Adrenal gland (tissue), 12 donors: ENCODE measurements around the gene SETBP1. TPM values are rescaled to one million over a fixed set of nuclear protein-coding genes. Genes with fewer than 3 reads are reported as not detected.

ENCODE experiments used
- DNase-seq, 7 donors: peaks; one replicate each; pipeline ENCODE4 v3.0.0-alpha.2; 2019 to 2020
- H3K27ac ChIP-seq, 5 donors: fragments of 200-600 bp; sonication (generic) in 4 of 5; 1 replicate in 3 of 5; 2 replicates in 2 of 5; pipeline versions ENCODE4 v1.5.1 to v1.8.0; 2016 to 2020; ENCODE audit warnings: mild to moderate bottlenecking in 1 of 5
- H3K27me3 ChIP-seq: fragments of 200-600 bp; 2 replicates; pipeline ENCODE4 v1.8.0; 2021
- H3K36me3 ChIP-seq, 2 donors: fragments of 200-600 bp; replicated peaks in 1 of 2; 1 replicate in 1 of 2; 2 replicates in 1 of 2; pipeline versions ENCODE4 v1.5.1 to v1.8.0; 2018 to 2022
- H3K4me1 ChIP-seq, 2 donors: fragments of 200-600 bp; replicated peaks in 1 of 2; 1 replicate in 1 of 2; 2 replicates in 1 of 2; pipeline versions ENCODE4 v1.5.1 to v1.8.0; 2018 to 2021
- H3K4me3 ChIP-seq, 4 donors: fragments of 200-600 bp; sonication (generic) in 3 of 4; one replicate each; pipeline ENCODE4 v1.5.1; 2016 to 2018
- H3K9me3 ChIP-seq, 3 donors: fragments of 200-600 bp; sonication (generic) in 1 of 3; replicated peaks in 1 of 3; 1 replicate in 2 of 3; 2 replicates in 1 of 3; pipeline versions ENCODE4 v1.5.1 to v1.8.0; 2016 to 2021
- CTCF ChIP-seq, 6 experiments: fragments of 450-650 bp in 4 of 6; fragments of 200-600 bp in 2 of 6; sonication (generic) in 1 of 6; IDR thresholded peaks; 1 replicate in 5 of 6; 2 replicates in 1 of 6; pipeline versions ENCODE4 v1.5.1 to v1.8.0; 2016 to 2021; ENCODE audit warnings: antibody characterized with exemption in 6 of 6, mild to moderate bottlenecking in 2 of 6, moderate library complexity in 1 of 6
- POLR2A ChIP-seq, 2 donors: fragments of 450-650 bp; IDR thresholded peaks; one replicate each; pipeline ENCODE4 v1.6.1; 2017; ENCODE audit warnings: antibody characterized with exemption in 2 of 2, mild to moderate bottlenecking in 2 of 2, moderate library complexity in 1 of 2
- WGBS, 4 donors: extraction: QIAGEN DNeasy Blood & Tissue Kit in 2 of 4; methylation state at CpG; one replicate each; pipeline versions ENCODE4 v1.1.5 to v1.1.7; 2013 to 2017; 5-methylcytosine and 5-hydroxymethylcytosine counted together
- intact Hi-C, 2 donors: fragments of 100-400 bp; cut with DNase I; formaldehyde crosslinking; loops; one replicate each; pipeline versions ENCODE4 v1.14.1 to v1.15.0; 2022 to 2023
- polyA plus RNA-seq, 3 donors: library from polyadenylated mRNA; stranded (reverse); fragments of 200-250 nt in 2 of 3; fragments of 350-450 nt in 1 of 3; fragmentation: Illumina TruSeq in 1 of 3; extraction: RNeasy Lipid Tissue Mini Kit (QIAGEN cat#74804) in 1 of 3; gene quantifications; one replicate each; pipeline ENCODE4 v1.2.3, GENCODE V29; 2013 to 2014
- total RNA-seq, 9 donors: library from RNA; depleted of rRNA in 4 of 9; stranded (reverse); fragments of >200 nt in 4 of 9; fragments of 120-200 nt in 1 of 9; fragmentation: NEBNext Ultra II Directional in 1 of 9; extraction: Animal tissue kit (Norgen Biotek cat#: 25700) in 1 of 9; gene quantifications; one replicate each; pipeline versions ENCODE4 v1.1.0 to v1.2.4, GENCODE V29; 2013 to 2023
- donor health status: healthy with polysubstance abuse.
- donor health status: Bipolar disorder and iron deficiency.
- donor health status: DM: yes; HTN: yes; CAD: no.
- donor health status: DM: no; HTN: no; CAD: no.
- donor health status: DM: no; HTN: no; CAD: no.
- donor health status: DM: yes; HTN: yes; CAD: no.

Gene SETBP1
- total and polyA plus RNA-seq, 12 donors = 1.2 to 18.0 (median 9.4) TPM

DNA sequence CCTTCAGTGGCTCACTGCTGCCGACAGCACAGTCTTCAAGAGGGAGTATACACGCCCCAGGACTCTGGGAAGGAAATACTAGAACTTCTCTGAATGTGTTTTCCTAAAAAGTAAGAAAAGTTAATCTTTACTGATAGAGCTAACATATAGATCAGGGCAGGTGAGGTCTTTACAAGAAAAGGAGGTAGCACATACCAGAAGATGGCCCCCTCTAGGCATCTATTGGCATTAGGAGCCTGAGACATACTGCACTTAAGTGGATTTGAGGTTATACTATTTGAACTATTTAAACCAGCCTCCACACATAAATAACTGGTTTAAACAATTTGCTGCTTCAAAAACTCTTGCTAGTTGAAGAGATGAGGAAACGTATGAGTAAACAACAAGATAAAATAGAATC is 406.1 kb downstream of the SETBP1 start:
- H3K4me1 ChIP-seq = no peaks in the 10 kb centered on the region
- no peak overlapping the region for H3K27ac ChIP-seq
- no peaks in the 10 kb centered on the region for H3K9me3 ChIP-seq
- intact Hi-C loops = no loop called here
- 67 to 77% (median 69%) methylated on average over 3 of the region's 3 CpGs for WGBS, 4 donors
- H3K4me3 ChIP-seq = no peak overlapping the region
- H3K36me3 ChIP-seq = no peaks in the 10 kb centered on the region
- no peaks in the 10 kb centered on the region for H3K27me3 ChIP-seq
- TF ChIP-seq POLR2A (IDR thresholded peaks at IDR 0.05) = no peak
- TF ChIP-seq CTCF (IDR thresholded peaks at IDR 0.05) = no peak
- DNase-seq = no peak

DNA sequence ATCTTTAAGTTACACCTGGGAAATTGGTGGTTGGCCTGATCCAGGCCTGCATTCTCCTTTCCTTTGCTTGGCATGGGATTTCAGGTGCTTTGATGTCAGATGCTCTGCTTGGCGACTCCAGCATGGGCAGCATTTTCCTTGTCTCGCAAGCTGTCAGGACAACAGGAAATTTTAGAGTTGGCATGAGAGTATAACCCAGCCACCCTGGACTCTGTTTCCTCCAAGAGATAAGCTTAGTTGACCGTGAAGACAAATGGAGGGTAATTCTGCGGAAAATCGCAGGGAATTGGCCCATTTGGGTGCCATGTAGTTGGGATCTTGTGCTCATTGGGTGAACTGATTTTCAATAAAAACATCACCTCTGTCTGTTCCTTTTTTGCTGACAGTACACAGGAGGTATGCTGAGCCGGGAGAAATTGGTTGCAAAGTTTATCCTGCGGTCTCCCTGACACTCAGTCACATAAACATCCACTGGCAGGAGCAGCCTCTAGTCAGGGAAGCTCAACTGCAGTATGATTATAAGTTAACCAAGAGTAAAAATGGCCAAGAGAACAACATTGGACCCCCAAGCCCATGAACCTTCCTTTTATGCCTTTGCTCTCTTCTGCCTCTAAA is 409.9 kb downstream of the SETBP1 start:
- no peaks in the 10 kb centered on the region for H3K36me3 ChIP-seq
- 82 to 89% (median 84%) methylated on average over 7 of the region's 7 CpGs for WGBS, 4 donors
- intact Hi-C loops = no loop called here

GRCh38 chr18:45100321-45101105 is 419.8 kb downstream of the SETBP1 start:
- intact Hi-C loops = no loop called here
- WGBS, 4 donors = 67 to 88% (median 81%) methylated on average over 4 of the region's 4 CpGs

More for the DNA sequence above, 409.9 kb downstream of the SETBP1 start:
- Histone ChIP-seq H3K27me3 (no peaks in the 10 kb centered on the region), H3K4me3 (no peak overlapping the region), H3K9me3 (no peaks in the 10 kb centered on the region), H3K27ac (no peak overlapping the region), H3K4me1 (no peaks in the 10 kb centered on the region)
- no peak for DNase-seq
- no peak for TF ChIP-seq CTCF (IDR thresholded peaks at IDR 0.05)
- no peak for TF ChIP-seq POLR2A (IDR thresholded peaks at IDR 0.05)

More at GRCh38 chr18:45100321-45101105, 419.8 kb downstream of the SETBP1 start:
- no peaks in the 10 kb centered on the region for H3K27me3 ChIP-seq
- H3K4me3 ChIP-seq = no peak overlapping the region
- H3K27ac ChIP-seq = no peak overlapping the region
- H3K36me3 ChIP-seq = no peaks in the 10 kb centered on the region
- no peak for DNase-seq
- no peaks in the 10 kb centered on the region for H3K9me3 ChIP-seq
- no peak for TF ChIP-seq POLR2A (IDR thresholded peaks at IDR 0.05)
- TF ChIP-seq CTCF (IDR thresholded peaks at IDR 0.05) = no peak
- no peaks in the 10 kb centered on the region for H3K4me1 ChIP-seq
